GM13976 (cell line): ENCODE measurements around the gene ARHGAP6.
A peak's percentile ranks its signal among the peaks of the same experiment; 100 is the strongest.
"Not testable (repeated sequence)": the region's sequence is repeated elsewhere in the genome, so short reads cannot be mapped to it uniquely, and the experiment has no call there.

ENCODE experiments used
- DNase-seq: peaks from one replicate; pipeline ENCODE4 v3.0.0; 2012; ENCODE audit warnings: low spot score
- in situ Hi-C: fragments of 300-500 bp; cut with MboI; formaldehyde crosslinking; loops from one replicate; pipeline ENCODE4 v1.12.0; 2022; ENCODE audit warnings: low sequenced_read_pairs, mixed read lengths, inconsistent platforms; ENCODE audit not compliant: unreplicated experiment
- TF ChIP-seq, protein P1 (sequence below): IDR thresholded peaks from 2 replicates; pipeline ENCODE4 v1.5.1; 2012; ENCODE audit warnings: borderline replicate concordance, mild to moderate bottlenecking; ENCODE audit not compliant: insufficient read depth; ENCODE audit errors: extremely low read depth, missing control alignments, control extremely low read depth

Gene ARHGAP6

DNA sequence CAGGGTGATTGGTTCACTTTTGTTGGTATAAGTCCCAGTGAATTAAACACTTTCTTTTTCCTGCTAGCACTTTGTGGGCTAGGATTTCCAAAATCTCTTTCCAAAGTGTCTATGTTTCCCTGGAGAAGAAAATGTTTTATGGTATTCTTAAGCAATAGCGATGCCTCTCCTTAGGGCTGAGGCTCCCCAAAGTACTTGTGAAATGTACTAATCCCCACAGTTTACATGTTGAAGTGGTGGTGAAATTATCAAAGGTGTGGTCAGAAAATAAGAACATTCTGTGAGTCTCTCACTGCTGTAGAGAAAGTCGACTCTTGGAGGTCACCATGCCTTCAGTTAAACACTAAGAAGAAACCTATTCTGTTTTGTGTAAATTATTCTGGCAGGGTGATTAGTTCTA lies 424.0 kb downstream of the ARHGAP6 start:
- TF ChIP-seq, protein P1, sequence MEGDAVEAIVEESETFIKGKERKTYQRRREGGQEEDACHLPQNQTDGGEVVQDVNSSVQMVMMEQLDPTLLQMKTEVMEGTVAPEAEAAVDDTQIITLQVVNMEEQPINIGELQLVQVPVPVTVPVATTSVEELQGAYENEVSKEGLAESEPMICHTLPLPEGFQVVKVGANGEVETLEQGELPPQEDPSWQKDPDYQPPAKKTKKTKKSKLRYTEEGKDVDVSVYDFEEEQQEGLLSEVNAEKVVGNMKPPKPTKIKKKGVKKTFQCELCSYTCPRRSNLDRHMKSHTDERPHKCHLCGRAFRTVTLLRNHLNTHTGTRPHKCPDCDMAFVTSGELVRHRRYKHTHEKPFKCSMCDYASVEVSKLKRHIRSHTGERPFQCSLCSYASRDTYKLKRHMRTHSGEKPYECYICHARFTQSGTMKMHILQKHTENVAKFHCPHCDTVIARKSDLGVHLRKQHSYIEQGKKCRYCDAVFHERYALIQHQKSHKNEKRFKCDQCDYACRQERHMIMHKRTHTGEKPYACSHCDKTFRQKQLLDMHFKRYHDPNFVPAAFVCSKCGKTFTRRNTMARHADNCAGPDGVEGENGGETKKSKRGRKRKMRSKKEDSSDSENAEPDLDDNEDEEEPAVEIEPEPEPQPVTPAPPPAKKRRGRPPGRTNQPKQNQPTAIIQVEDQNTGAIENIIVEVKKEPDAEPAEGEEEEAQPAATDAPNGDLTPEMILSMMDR, result no peak
- no peak for DNase-seq
- in situ Hi-C loops, result no loop called here

DNA sequence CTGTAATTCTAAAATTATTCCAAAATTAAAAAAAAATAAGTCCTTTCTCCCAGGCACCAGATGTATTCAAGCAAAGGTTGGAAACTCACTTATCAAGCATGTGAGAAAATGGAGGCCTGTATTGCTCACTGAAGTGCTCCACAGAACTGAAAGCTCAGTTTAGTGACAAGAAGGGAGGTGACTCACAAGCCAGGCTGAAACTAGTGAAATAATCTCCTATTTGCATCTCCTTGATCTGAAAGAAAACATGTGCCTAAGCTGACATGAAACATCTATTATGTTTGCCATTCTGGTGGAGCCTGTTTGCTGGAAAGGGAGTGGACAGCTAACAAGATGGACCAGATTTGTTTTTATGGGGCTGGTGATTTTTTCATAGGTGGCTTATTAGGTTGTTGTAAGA lies 426.5 kb downstream of the ARHGAP6 start:
- peak; percentile 31 for DNase-seq
- TF ChIP-seq, protein P1, result no peak
- in situ Hi-C loops, result no loop called here

DNA sequence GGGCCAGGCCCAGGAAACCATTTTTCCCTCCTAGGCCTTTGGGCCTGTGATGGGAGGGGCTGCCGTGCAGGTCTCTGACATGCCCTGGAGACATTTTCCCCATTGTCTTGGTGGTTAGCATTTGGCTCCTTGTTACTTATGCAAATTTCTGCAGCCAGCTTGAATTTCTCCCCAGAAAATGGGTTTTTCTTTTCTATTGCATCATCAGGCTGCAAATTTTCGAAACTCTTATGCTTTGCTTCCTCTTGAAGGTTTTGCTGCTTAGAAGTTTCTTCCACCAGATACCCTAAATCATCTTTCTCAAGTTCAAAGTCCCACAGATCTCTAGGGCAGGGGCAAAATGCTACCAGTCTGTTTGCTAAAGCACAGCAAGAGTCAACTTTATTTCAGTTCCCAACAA lies 430.3 kb downstream of the ARHGAP6 start:
- in situ Hi-C loops, DNase-seq: not testable (repeated sequence)

DNA sequence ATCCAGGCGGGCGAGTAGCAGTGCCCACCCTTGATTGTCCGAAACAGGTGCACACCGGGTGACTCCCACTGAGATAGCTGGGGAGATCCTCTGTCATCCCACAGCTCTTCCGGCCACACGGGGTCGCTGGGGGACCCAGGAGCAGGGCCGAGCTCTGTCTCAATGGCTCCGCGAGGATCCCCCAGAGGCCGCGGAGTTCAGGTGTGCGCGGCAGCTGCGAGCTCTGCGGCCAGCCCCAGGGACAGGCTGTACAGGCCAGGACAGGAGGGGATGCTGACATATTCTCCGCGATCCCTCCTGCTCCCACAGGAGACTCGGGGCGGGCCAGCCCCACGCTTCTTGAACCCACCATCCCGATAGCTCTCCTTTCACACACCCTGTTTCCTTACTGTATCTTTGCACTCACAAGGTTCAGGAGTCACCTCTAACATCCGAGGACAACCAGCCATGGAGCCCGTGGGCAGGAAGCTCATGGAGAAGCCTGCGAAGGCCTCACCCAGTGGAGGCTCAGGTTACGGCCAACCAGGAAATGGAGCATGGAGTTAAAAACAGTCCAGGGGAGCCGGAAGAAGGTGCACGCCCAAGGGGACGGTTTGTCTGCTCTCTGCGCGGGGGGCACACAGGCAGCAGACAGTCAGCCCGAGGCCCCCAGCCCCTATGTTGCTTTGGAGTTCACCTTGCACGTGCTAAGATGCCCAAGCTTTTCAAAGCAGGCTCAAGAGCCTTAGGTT lies 450.4 kb downstream of the ARHGAP6 start:
- TF ChIP-seq, protein P1, result no peak
- no peak for DNase-seq
- in situ Hi-C loops, result no loop called here

DNA sequence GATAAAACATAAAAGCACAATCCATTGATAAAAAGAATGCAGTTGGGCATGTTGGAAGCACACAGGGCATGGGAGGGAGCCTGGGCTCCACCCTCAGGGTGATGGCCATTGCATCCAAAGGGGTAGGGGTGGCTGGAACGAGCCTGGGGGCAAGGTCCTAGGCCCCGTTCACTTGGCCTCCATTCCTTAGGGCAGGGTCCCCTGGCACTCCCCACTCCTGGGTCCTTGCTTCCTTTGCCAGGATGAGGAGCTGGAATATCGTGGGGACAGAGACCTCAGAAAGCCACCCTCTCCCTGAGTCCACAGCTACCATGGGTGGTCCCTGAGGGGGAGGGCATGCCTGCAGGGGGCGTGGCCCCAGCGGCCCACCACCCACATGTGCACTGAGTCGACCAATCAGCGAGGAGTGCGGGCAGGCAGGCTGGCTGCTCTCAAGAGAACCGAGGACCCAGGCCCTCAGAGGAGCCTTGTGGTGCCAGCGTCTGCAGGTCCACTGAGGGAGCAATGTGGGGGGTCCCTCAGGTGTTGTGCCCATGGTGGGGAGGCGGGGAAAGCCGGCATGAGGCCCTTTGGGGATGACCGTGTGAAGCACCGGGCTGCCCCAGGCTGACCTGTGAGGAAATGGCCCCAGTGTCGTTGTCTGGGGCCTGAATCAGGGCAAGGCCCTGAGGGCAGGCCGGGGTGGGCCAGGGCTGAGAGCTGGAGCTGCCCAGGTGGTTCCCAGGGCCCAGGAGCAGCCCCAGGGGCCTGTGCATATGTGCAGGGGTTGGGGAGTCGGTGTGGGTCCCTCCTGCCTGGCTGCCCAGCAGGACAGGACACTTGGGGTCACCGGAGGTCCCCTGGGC lies 451.2 kb downstream of the ARHGAP6 start:
- DNase-seq, result peak; percentile 8
- in situ Hi-C loops, result no loop called here
- TF ChIP-seq, protein P1, result no peak

DNA sequence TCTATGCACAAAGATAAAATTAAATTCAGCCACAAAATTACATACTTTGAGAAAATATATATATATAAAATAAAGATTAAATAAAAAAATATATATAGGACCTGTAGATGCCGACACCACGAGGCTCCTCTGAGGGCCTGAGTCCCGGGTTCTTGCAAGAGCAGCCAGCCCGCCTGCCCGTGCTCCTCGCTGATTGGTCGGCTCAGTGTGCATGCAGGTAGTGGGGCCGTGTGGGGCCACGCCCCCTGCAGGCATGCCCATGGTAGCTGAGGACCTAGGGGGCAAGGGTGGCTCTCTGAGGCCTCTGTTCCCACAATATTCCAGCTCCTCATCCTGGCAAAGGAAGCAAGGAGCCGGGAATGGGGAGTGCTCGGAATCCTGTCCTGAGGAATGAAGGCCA lies 453.0 kb downstream of the ARHGAP6 start:
- TF ChIP-seq, protein P1, result no peak
- in situ Hi-C loops, result no loop called here
- DNase-seq, result no peak

DNA sequence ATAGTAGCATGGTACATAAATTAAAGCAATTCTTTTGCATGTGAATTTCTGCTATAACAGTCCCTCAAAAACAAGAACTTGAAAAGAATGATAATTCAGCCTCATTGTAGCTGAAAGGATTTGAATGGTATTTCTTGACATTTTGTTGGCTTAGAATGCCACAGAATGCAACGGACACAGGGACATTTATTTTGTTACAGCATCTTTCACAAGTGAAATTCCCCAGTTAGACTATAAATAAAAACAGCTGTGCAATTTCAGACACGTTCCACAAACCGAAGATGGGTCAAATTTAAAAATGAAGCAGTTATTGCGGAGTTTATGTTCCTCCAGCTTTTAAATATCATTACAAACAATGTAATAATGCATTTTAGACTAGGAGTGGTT lies 455.3 kb downstream of the ARHGAP6 start:
- in situ Hi-C loops, result no loop called here
- DNase-seq, result no peak
- TF ChIP-seq, protein P1, result no peak
